Fibroblast of mammary gland (primary cell): ENCODE data around the gene ALPP.
"Not testable (repeated sequence)": the region's sequence is repeated elsewhere in the genome, so short reads cannot be mapped to it uniquely, and the experiment has no call there.

Source experiments
- DNase-seq: peaks from one replicate; pipeline ENCODE4 v3.0.0-alpha.2; 2010; ENCODE audit warnings: low read depth
- H3K4me3 ChIP-seq: 2 replicates; pipeline ENCODE4 v1.5.1; 2011; ENCODE audit warnings: low read depth, mild to moderate bottlenecking, low read length, moderate library complexity; ENCODE audit not compliant: control insufficient read depth
- CTCF ChIP-seq: conservative IDR thresholded peaks from 2 replicates; pipeline ENCODE4 v1.5.1; 2011; ENCODE audit warnings: low read depth, low read length, inconsistent platforms; ENCODE audit not compliant: control insufficient read depth, insufficient read depth

ALPP gene

GRCh38 chr2:232420463-232421188 lies 42.1 kb downstream of the ALPP start:
- no peak for DNase-seq
- TF ChIP-seq CTCF = no peak
- H3K4me3 ChIP-seq = no peak overlapping the region

GRCh38 chr2:232421189-232421785 lies 42.7 kb downstream of the ALPP start:
- no peak for TF ChIP-seq CTCF
- H3K4me3 ChIP-seq = no peak overlapping the region
- DNase-seq = no peak

GRCh38 chr2:232422051-232422450 lies 43.5 kb downstream of the ALPP start:
- no peak overlapping the region for H3K4me3 ChIP-seq

GRCh38 chr2:232422996-232423395 lies 44.4 kb downstream of the ALPP start:
- not testable (repeated sequence) for H3K4me3 ChIP-seq, DNase-seq

More at GRCh38 chr2:232422051-232422450, 43.5 kb downstream of the ALPP start:
- DNase-seq = no peak
- no peak for TF ChIP-seq CTCF

GRCh38 chr2:232423407-232423806 lies 44.9 kb downstream of the ALPP start:
- not testable (repeated sequence) for H3K4me3 ChIP-seq, DNase-seq

- no peak for DNase-seq
- TF ChIP-seq CTCF = no peak
- H3K4me3 ChIP-seq = no peak overlapping the region
These were observed 53.4 kb downstream of the ALPP start for GRCh38 chr2:232431705-232432590.
